Loucy (cell line): ENCODE results near the gene ZNF225.

Experiments used
- H2AFZ ChIP-seq: fragments of 200-600 bp; sonication (generic); 2 replicates; pipeline ENCODE4 v1.6.0; 2016; ENCODE audit warnings: antibody characterized with exemption, mild to moderate bottlenecking, low read length, moderate library complexity
- H3F3A ChIP-seq: fragments of 200-600 bp; 2 replicates; pipeline ENCODE4 v1.6.0; 2016; ENCODE audit warnings: antibody characterized with exemption, low read depth, mild to moderate bottlenecking
- H3K27me3 ChIP-seq: fragments of 200-600 bp; sonication (generic); 2 replicates; pipeline ENCODE4 v1.6.1; 2014; ENCODE audit warnings: low read length, mild to moderate bottlenecking; ENCODE audit not compliant: insufficient read depth, poor library complexity, severe bottlenecking
- H3K36me3 ChIP-seq: fragments of 200-600 bp; sonication (generic); 2 replicates; pipeline ENCODE4 v1.6.1; 2016; ENCODE audit warnings: low read length; ENCODE audit not compliant: insufficient read depth
- H3K4me1 ChIP-seq: fragments of 200-600 bp; sonication (generic); 2 replicates; pipeline ENCODE4 v1.5.1; 2014; ENCODE audit warnings: low read length, mild to moderate bottlenecking; ENCODE audit not compliant: insufficient read depth, poor library complexity, severe bottlenecking
- H3K4me2 ChIP-seq: fragments of 200-600 bp; sonication (generic); 2 replicates; pipeline ENCODE4 v1.6.0; 2014; ENCODE audit warnings: antibody characterized with exemption, low read length, low read depth, mild to moderate bottlenecking; ENCODE audit not compliant: poor library complexity, severe bottlenecking
- H3K4me3 ChIP-seq: fragments of 200-600 bp; sonication (generic); 2 replicates; pipeline ENCODE4 v1.5.1; 2014; ENCODE audit warnings: low read length, mild to moderate bottlenecking, mixed read lengths; ENCODE audit not compliant: poor library complexity, severe bottlenecking
- H3K79me2 ChIP-seq: fragments of 200-600 bp; sonication (generic); 2 replicates; pipeline ENCODE4 v1.6.1; 2014; ENCODE audit warnings: low read length; ENCODE audit not compliant: insufficient read depth
- H3K9ac ChIP-seq: fragments of 200-600 bp; sonication (generic); 2 replicates; pipeline ENCODE4 v1.6.0; 2014; ENCODE audit warnings: mild to moderate bottlenecking, low read depth, low read length, moderate library complexity; ENCODE audit not compliant: poor library complexity, severe bottlenecking
- H3K9me2 ChIP-seq: fragments of 200-600 bp; sonication (generic); replicated peaks from 2 replicates; pipeline ENCODE4 v1.6.1; 2016; ENCODE audit warnings: low read depth, low read length, mixed read lengths
- H3K9me3 ChIP-seq: fragments of 200-600 bp; sonication (generic); 2 replicates; pipeline ENCODE4 v1.6.1; 2014; ENCODE audit warnings: mild to moderate bottlenecking, antibody characterized with exemption, low read length, low read depth; ENCODE audit not compliant: insufficient read depth
- H4K20me1 ChIP-seq: fragments of 200-600 bp; sonication (generic); 2 replicates; pipeline ENCODE4 v1.6.0; 2014; ENCODE audit warnings: antibody characterized with exemption, low read length, mild to moderate bottlenecking; ENCODE audit not compliant: insufficient read depth, poor library complexity, severe bottlenecking
- CTCF ChIP-seq: fragments of 200-600 bp; sonication (generic); conservative IDR thresholded peaks from 2 replicates; pipeline ENCODE4 v1.5.1; 2014; ENCODE audit warnings: mild to moderate bottlenecking, antibody characterized with exemption, low read length
- EZH2phosphoT487 ChIP-seq: fragments of 200-600 bp; IDR thresholded peaks from 2 replicates; pipeline ENCODE4 v1.6.1; 2018; ENCODE audit warnings: antibody characterized with exemption, mild to moderate bottlenecking, moderate library complexity, borderline replicate concordance

ZNF225 gene

GRCh38 chr19:44151491-44151890 lies 38.3 kb downstream of the ZNF225 start:
- no peaks in the 10 kb centered on the region for H3K79me2 ChIP-seq
- no peak for TF ChIP-seq CTCF
- no peak for TF ChIP-seq EZH2phosphoT487
- no peak overlapping the region for H3K4me2 ChIP-seq
- H3F3A ChIP-seq, result no peaks in the 10 kb centered on the region
- no peak overlapping the region for H3K9ac ChIP-seq
- no peaks in the 10 kb centered on the region for H3K4me1 ChIP-seq
- H4K20me1 ChIP-seq, result no peaks in the 10 kb centered on the region
- peaks cover 25% of the 10 kb centered on the region for H3K36me3 ChIP-seq
- H3K4me3 ChIP-seq, result no peak overlapping the region
- H3K27me3 ChIP-seq, result no peaks in the 10 kb centered on the region
- H3K9me3 ChIP-seq, result peaks cover 7% of the 10 kb centered on the region; the same call in 1 of the 2 replicates
- H3K9me2 ChIP-seq, result no peaks in the 10 kb centered on the region
- H2AFZ ChIP-seq, result no peak overlapping the region

- Histone ChIP-seq H3K9me3 (peaks cover 13% of the 10 kb centered on the region; the same call in 1 of the 2 replicates), H3K36me3 (peaks cover 32% of the 10 kb centered on the region), H3K4me3 (no peak overlapping the region), H3K4me2 (no peak overlapping the region), H3K9me2 (no peaks in the 10 kb centered on the region), H3K79me2 (no peaks in the 10 kb centered on the region), H3K9ac (no peak overlapping the region), H3F3A (no peaks in the 10 kb centered on the region), H4K20me1 (no peaks in the 10 kb centered on the region), H2AFZ (no peak overlapping the region), H3K27me3 (no peaks in the 10 kb centered on the region), H3K4me1 (no peaks in the 10 kb centered on the region)
- TF ChIP-seq CTCF (no peak), EZH2phosphoT487 (no peak)
Observed at GRCh38 chr19:44156475-44156874, 43.3 kb downstream of the ZNF225 start.

DNA sequence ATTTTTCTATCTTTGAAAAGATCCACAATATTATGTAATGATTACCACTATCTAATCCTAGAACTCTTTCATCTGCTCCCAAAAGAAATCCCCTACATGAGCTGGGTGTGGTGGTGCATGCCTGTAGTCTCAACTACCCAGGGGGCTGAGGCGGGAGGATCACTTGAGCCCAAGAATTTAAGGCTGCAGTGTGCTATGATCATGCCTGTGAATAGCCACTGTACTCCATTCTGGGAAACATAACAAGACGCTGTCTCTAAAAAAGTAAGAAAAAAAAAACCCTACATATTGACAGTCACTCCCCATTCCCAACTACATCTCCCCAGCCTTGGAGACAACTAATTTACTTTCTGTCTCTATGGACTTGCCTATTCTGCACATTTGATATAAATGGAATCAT lies 50.6 kb downstream of the ZNF225 start:
- Histone ChIP-seq H3K4me2 (peak overlapping the region; percentile 99), H3K9ac (no peak overlapping the region), H3K4me1 (peaks cover 35% of the 10 kb centered on the region), H3K9me3 (no peaks in the 10 kb centered on the region), H3F3A (no peaks in the 10 kb centered on the region), H3K27me3 (peaks cover 16% of the 10 kb centered on the region), H3K36me3 (no peaks in the 10 kb centered on the region), H3K79me2 (peaks cover 36% of the 10 kb centered on the region), H2AFZ (no peak overlapping the region), H3K9me2 (no peaks in the 10 kb centered on the region), H3K4me3 (no peak overlapping the region), H4K20me1 (peaks cover 13% of the 10 kb centered on the region)
- no peak for TF ChIP-seq CTCF
- no peak for TF ChIP-seq EZH2phosphoT487
